Activated T-helper 1 cell treated with Interleukin-2 at 50 U/mL for 16 hours (primary cell): ENCODE results near the gene GCNT2.
"Not testable (repeated sequence)": the region's sequence is repeated elsewhere in the genome, so short reads cannot be mapped to it uniquely, and the experiment has no call there.

Source experiments
- DNase-seq: peaks from one replicate; pipeline ENCODE4 v3.0.0-alpha.2; 2020; ENCODE audit warnings: low read depth

Gene GCNT2

DNA sequence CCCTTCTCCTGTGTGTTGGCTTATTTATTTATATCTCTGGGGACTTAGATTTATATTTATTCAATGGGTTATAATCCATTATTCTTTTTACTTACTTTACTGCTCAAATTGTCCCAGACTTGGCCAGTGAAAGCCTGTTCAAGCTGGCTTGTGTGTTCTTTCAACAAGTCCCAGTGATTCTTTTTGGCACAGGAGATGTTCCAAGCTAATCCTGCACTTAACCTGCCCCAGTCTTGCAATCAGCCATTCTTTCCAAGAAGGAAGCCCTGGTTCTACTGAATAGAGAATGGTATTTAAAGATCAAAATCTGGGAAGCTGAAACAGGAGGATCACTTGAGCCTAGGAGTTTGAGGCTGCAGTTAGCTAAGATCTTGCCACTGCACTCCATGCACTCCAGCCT is 26.7 kb downstream of the GCNT2 start:
- DNase-seq = no peak

- DNase-seq = no peak
Observed at GRCh38 chr6:10550764-10551163, 29.6 kb downstream of the GCNT2 start.

- DNase-seq = no peak
Observed at GRCh38 chr6:10552270-10552810, 31.2 kb downstream of the GCNT2 start.

DNA sequence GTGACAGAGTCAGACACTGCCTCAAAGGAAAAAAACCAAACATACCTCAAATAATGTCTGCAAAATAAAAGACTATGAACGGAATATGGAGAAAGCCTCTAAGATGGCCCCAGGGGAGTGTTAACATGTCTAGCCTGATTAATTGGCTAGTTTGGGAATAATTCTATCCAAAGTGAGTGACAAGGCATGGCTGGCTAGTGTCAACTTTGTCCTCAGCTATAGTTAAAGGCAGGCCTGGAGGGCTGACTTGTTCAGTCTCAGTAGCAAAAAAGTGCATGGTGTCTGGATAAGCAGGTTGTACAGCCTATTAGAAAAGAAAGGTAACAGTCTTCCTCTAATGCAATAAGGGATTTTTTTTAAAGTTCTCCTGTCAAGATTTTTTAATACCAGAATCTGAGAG is 32.7 kb downstream of the GCNT2 start:
- no peak for DNase-seq

DNA sequence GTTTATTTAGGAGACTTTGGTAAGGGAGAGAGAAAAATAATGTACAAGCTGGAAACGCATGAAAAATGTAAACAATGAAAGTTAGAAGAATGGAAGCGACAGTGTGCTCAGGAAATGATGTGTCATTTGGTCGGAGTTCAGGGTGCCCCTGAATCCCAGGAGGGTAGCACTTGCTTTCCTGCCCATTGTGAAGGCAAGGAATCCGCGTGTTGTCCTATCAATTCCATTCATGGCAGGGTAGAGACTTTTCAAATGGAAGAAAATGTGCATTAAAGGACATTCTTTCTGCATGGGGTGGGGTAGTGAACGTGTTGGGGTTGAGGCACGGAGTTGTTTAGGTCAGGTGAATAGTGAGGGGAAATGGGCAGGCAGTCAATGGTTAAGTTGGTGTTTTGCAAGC is 33.7 kb downstream of the GCNT2 start:
- DNase-seq = no peak

GRCh38 chr6:10555625-10556309 is 34.6 kb downstream of the GCNT2 start:
- DNase-seq = no peak

- DNase-seq = no peak
Observed at GRCh38 chr6:10556589-10556988, 35.4 kb downstream of the GCNT2 start.

- DNase-seq = no peak
Observed at GRCh38 chr6:10556992-10557391, 35.8 kb downstream of the GCNT2 start.

- DNase-seq = no peak
Observed at GRCh38 chr6:10557913-10558312, 36.8 kb downstream of the GCNT2 start.

DNA sequence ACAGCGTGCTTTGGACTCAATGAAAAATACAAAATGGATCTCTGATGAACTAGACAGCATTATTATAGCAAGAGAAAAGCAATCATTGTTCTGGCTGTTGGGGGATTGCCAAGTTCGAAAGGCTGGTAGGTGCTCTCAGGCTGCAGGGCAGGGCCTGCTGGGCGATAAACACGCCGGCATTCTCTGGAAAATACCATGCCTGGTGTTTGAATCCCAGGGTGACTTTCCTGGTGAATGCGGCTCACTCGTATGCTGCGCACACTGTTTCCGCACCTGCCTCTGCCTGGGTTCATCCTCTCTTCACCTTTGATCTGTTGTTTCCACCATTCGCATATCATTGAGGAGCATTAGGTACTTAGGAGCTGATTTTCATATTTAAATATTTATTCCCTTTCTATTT is 37.4 kb downstream of the GCNT2 start:
- no peak for DNase-seq

DNA sequence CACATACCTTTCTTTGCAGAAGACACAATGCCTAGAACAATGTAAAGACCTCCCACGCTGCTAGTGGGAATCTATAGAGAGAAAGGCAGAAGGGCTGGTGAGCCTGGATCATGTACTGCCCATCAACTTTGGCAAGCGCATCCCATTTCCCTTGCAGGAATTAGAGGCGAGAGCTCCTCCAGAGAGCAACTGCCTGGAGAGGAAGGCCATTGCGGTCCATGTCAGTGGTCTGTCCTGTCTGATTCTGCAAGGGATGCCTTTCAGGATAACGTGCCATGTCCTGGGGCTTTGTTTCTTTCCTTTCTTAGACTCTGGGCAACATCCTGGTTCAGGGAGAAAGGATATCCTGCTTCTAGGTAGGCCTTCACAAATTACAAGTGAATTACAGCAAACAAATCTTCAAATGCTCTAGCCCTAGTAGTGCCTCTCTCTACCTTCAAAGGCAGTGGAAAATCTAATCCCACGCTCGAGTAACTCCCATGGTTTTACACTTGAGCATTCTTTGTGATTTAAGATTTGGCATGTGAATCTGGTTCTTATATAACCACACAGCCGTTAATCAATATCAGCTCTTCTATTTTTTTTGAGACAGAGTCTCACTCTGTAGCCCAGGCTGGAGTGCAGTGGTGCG is 38.5 kb downstream of the GCNT2 start:
- no peak for DNase-seq

DNA sequence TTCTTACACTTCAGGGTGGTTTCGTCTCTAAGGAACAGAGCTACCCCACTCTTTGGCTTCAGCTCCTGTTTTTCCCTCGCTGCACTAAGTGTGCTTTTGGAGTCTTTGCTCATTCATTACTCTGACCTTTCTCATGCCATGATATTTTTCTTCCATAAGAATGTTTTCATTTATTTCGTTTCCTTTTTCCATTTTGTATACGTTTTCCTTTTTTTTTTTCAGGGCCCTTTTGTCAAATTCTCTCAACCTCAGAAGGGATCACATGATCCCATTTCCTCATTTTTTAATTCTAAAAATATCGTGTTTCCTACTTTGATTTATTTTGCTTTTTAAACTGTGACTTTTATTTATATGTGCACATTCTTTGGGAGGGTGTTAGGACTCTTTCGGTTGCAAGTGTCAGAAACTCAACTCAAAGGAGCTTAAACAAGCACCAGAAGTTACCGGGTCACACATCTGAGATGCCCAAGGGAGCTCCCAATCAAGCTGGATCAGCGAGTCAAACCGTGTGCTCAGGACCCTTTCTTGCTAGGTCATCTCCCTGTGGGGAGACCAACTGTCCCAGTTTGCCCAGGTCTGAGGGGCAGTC is 40.6 kb downstream of the GCNT2 start:
- DNase-seq = no peak

- DNase-seq = no peak
Observed at GRCh38 chr6:10564975-10565673, 44.0 kb downstream of the GCNT2 start.

DNA sequence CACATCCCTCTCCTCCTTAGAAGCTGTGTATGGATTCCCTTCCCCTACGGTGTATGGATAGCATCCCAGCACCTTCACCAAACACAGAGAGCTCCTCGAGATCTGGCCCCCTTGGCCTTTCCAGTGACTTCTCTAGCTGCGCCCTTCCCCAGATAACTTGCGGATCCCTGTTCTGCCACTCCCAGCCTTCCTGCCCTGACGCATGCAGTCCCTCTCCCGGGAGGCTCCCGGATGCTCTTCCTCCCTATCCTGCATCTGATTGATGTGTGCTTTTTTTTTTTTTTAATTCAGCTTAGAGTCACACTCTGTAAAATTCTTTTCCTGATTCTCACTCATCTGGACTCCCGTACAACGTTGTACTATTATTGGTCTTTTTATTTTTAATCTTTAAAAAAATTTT is 44.8 kb downstream of the GCNT2 start:
- DNase-seq = no peak

DNA sequence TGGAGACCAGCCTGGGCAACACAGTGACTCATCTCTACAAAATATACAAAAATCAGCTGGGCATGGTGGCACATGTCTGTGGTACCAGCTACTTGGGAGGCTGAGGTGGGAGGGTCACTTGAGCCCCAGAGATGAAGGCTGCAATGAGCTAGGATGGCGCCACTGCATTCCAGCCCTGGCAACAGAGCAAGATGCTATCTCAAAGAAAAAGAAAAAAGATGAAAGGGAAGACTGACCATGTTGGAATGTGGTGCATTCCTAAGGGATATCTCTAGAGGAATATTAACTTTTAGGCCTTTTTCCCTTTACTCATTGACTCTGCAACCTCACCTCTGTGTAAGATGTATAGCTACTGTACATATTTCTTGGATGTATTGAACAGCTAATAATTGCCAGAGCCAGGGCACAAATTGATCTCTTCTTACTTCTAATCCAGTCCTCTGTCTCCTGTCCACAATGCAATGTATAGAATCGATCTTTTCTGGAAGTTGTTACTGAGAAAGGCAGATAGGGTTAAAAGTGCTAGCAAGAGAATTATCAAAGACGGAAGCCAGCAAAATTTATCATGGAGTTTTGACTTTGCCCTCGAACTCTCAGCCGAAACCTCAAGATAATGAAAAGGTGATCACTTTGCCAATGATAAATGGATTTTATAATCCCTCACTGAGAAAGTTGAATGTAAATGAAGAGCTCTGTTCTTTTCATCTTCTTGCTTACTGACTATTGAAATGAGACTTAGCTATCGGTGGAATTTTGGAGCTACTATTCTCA is 46.3 kb downstream of the GCNT2 start:
- no peak for DNase-seq

DNA sequence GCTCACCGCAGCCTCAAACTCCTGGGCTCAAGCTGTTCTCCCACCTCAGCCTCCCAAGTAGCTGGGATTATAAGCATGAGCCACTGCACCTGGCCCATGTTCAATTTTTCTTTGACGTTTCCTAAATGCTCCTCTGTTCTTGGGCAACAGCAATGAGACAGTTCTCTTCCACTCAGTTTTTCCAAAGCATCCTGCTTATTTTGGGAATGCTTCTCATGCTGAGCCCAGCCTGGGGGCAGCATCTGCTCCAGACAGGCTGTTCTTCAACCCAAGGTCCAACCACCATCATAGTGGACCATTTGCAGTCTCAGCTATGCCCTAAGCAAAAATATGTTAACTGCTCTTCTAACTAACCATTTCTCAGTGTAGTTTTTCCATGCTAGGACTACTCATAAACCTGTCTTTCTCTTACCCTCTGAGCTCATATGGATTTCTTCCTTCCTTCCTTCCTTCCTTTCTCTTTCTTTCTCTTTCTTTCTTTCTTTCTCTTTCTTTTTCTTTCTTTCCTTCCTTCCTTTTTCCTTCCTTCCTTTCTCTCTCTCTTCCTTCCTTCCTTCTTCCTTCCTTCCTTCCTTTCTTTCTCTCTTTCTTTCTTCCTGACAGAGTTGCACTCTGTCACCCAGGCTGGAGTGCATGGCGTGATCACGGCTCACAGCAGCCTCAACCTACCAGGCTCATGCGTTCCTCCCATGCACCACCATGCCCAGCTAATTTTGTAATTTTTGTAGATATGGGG is 48.4 kb downstream of the GCNT2 start:
- DNase-seq = no peak

- DNase-seq = not testable (repeated sequence)
Observed at GRCh38 chr6:10575519-10575918, 54.4 kb downstream of the GCNT2 start.

- no peak for DNase-seq
Observed at GRCh38 chr6:10576226-10576625, 55.1 kb downstream of the GCNT2 start.

- DNase-seq = no peak
Observed at GRCh38 chr6:10577112-10577511, 56.0 kb downstream of the GCNT2 start.

- DNase-seq = no peak
Observed at GRCh38 chr6:10578723-10579122, 57.6 kb downstream of the GCNT2 start.

DNA sequence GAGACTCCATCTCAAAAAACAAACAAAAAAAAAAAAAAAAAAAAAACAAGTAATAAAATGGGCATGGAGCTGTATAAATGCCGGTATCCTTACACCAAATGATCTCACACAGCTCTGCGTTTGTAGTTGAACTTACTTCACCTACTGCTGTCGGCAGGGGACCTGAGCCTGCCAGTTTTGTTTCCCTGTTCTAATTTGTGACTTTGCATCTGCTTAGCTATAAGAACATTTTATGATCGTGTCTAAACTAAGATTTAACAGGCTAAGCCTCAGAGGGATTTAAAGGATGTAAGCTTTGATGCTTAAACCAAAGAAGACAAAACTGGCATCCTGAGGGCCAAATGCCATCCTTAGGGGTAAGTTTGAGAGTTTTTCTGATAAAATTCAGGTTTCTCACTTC is 58.7 kb downstream of the GCNT2 start:
- no peak for DNase-seq
